Activated naive CD8-positive, alpha-beta T cell treated with anti-CD3 and anti-CD28 coated beads, Interleukin-2, amount 50 U/mL, for 24 hours (primary cell): Measurements from ENCODE around the gene GAL3ST3.
"Not testable (repeated sequence)": the region's sequence is repeated elsewhere in the genome, so short reads cannot be mapped to it uniquely, and the experiment has no call there.

Experiments
- ATAC-seq: fragments of 150-1000 bp; cut with Tn5 transposase; one replicate; pipeline ENCODE4 v1.10.0; 2021
- DNase-seq: peaks from one replicate; pipeline ENCODE4 v3.0.0; 2021
- H3K27ac Mint-ChIP-seq: one replicate; pipeline ENCODE4 v1.8.0; 2021; ENCODE audit warnings: mild to moderate bottlenecking, mixed read lengths
- H3K27me3 Mint-ChIP-seq: one replicate; pipeline ENCODE4 v1.8.0; 2021; ENCODE audit warnings: mixed read lengths
- H3K36me3 Mint-ChIP-seq: one replicate; pipeline ENCODE4 v1.8.0; 2021; ENCODE audit warnings: low read depth, mixed read lengths
- H3K4me1 Mint-ChIP-seq: one replicate; pipeline ENCODE4 v1.8.0; 2021; ENCODE audit warnings: mixed read lengths
- H3K4me3 Mint-ChIP-seq: one replicate; pipeline ENCODE4 v1.8.0; 2021; ENCODE audit warnings: mild to moderate bottlenecking, moderate library complexity, mixed read lengths
- H3K9me3 Mint-ChIP-seq: one replicate; pipeline ENCODE4 v1.8.0; 2021; ENCODE audit warnings: mixed read lengths

The GAL3ST3 gene, protein sequence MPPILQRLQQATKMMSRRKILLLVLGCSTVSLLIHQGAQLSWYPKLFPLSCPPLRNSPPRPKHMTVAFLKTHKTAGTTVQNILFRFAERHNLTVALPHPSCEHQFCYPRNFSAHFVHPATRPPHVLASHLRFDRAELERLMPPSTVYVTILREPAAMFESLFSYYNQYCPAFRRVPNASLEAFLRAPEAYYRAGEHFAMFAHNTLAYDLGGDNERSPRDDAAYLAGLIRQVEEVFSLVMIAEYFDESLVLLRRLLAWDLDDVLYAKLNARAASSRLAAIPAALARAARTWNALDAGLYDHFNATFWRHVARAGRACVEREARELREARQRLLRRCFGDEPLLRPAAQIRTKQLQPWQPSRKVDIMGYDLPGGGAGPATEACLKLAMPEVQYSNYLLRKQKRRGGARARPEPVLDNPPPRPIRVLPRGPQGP

DNA sequence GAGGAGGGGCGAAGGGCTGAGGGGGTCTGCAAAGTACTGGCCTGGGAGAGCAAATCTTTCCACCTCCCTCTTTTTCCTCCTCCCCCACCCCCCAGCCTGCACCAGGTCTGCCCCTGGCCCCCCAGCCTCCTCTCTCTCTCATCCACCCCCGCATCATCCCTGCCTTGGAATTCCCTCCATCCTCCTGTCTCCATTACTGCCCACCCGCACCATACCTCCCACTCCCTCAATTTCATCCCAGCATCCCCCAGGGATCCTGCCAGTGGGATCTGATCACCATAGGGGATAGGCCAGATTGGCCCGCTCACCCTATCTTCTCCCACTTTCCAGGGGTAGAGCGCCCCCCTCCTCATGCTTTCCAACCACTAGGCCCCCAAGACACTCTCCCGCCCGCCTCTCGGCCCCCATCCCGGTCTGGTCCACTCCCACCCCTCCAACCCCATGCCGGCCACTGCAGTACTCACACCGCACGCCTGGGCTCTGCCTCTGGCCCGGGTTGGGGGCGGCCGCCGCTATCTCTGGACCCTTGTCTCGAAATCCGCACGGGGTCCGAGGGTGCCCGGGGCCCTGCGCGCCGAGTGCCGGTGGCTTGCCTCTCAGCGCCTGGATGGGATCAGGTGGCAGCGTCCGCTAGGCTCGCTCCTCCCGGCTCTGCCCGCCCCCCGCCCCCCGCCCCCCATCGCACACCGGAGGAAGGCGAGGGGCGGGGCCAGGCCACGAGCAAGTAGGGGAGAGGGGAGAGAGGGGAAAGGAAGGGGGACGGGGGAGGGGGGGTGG, at the start of gene GAL3ST3:
TSS of gene GAL3ST3 (minus strand) at position 615 of the 777 bp plus-strand sequence. CDS start 3,746 bp downstream, outside the sequence.
- H3K4me3 Mint-ChIP-seq: peak within 1 kb of the TSS; percentile 29
- peak within 1 kb of the TSS; percentile 54 for H3K27ac Mint-ChIP-seq
- ATAC-seq (no peak), DNase-seq (no peak)
- peaks cover 4% of the 10 kb centered on the region for H3K27me3 Mint-ChIP-seq
- H3K9me3 Mint-ChIP-seq: no peaks in the 10 kb centered on the region
- H3K4me1 Mint-ChIP-seq: peaks cover 41% of the 10 kb centered on the region
- H3K36me3 Mint-ChIP-seq: peaks cover 15% of the 10 kb centered on the region

GRCh38 chr11:66092125-66092524, 43.2 kb upstream of the GAL3ST3 start:
- H3K27me3 Mint-ChIP-seq, H3K4me3 Mint-ChIP-seq, ATAC-seq, H3K27ac Mint-ChIP-seq, DNase-seq, H3K9me3 Mint-ChIP-seq: not testable (repeated sequence)
- peaks cover 17% of the 10 kb centered on the region for H3K36me3 Mint-ChIP-seq
- peaks cover 32% of the 10 kb centered on the region for H3K4me1 Mint-ChIP-seq

- H3K36me3 Mint-ChIP-seq: peaks cover 17% of the 10 kb centered on the region
- no peaks in the 10 kb centered on the region for H3K27me3 Mint-ChIP-seq
- no peak overlapping the region for H3K4me3 Mint-ChIP-seq
- DNase-seq (no peak), ATAC-seq (no peak)
- no peaks in the 10 kb centered on the region for H3K9me3 Mint-ChIP-seq
- peaks cover 40% of the 10 kb centered on the region for H3K4me1 Mint-ChIP-seq
- H3K27ac Mint-ChIP-seq: no peak overlapping the region
Observed at GRCh38 chr11:66090288-66090687, 41.3 kb upstream of the GAL3ST3 start.

DNA sequence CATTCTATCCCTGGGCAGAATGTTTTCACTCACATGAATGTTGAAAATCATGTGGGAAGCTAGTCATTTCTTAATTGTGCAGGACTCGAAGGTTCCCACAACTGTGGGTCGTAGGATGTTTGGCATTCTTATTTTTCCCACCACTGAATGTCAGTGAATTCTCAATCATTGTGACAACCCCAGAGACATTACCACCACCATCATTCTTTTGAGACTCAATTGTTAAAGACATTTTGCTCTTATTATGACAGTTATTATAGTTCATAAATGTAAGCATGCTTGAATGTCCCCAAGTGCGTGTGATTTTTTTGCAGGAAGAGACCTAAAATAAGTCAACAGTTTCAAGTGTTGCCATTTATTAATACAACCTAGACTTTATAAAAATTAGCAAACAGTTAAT, 40.1 kb upstream of the GAL3ST3 start:
- peaks cover 51% of the 10 kb centered on the region for H3K4me1 Mint-ChIP-seq
- peaks cover 17% of the 10 kb centered on the region for H3K36me3 Mint-ChIP-seq
- ATAC-seq: no peak

DNA sequence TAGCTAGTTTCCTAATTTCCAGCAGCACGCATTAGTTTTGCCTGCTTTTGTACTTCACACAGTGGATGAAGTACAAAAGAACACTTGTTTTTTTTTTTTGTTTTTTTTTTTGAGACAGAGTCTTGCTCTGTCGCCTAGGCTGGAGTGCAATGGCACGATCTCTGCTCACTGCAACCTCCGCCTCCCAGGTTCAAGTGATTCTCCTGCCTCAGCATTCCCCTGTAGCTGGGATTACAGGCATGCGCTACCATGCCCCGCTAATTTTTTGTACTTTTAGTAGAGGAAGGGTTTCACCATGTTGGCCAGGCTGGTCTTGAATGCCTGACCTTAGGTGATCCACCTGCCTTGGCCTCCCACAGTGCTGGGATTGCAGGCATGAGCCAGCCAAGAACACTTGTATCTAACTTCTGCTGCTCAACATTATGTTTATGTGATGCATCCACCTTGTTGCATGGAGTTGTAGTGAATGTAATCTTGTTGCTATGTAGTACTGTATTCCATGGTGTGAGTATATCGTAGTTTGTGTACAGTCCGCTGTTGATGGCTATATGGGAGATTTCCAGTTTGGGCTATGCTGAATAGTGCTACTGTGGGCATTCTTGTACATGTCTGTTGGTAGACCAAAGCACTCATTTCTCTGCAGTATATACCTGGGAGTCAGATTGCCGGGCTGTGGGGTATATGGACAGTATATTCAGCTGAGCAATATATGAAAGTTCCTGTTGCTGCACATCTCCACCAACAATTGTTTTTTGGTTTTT, 38.4 kb upstream of the GAL3ST3 start:
- Mint-ChIP-seq H3K4me3 (no peak overlapping the region), H3K27ac (peak overlapping the region; percentile 13), H3K27me3 (no peaks in the 10 kb centered on the region), H3K36me3 (peaks cover 14% of the 10 kb centered on the region), H3K4me1 (peaks cover 67% of the 10 kb centered on the region), H3K9me3 (no peaks in the 10 kb centered on the region)
- no peak for DNase-seq
- ATAC-seq: no peak

More for the DNA sequence above, 40.1 kb upstream of the GAL3ST3 start:
- Mint-ChIP-seq H3K9me3 (no peaks in the 10 kb centered on the region), H3K27ac (no peak overlapping the region), H3K27me3 (no peaks in the 10 kb centered on the region), H3K4me3 (no peak overlapping the region)
- no peak for DNase-seq

DNA sequence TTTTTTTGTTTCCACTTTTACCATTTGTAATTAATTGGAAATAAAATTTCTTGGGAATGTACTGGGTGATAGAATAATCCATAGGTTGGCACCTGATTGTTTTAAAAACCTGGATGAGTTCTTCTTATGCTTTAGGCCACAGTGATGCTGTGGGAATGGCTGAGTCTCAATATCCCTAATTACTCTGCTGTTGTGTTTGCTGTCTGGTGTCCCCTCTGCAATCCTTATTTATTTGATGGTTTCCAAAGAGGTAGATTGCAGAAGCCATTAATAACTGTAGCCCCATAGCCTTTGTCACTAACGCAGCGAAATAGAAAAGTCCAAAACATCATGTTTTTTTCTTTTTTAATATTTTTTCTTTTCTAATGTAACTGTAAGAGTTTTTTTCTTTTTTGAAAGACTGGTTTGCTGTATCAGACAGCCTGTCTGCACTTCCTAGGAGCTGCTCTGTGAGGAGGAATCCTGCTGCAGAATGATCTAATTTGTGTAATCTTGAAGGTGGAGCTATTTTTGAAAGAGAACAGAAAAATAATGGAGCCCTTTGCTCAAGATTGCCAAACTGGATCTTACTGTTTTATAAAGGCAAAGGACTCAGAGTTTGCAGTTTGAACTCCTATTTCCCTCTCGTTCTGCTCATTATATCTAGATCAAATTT, 36.0 kb upstream of the GAL3ST3 start:
- no peaks in the 10 kb centered on the region for H3K27me3 Mint-ChIP-seq
- no peak overlapping the region for H3K4me3 Mint-ChIP-seq
- DNase-seq (no peak), ATAC-seq (no peak)
- peak overlapping the region; percentile 41 for H3K27ac Mint-ChIP-seq
- H3K4me1 Mint-ChIP-seq: peaks cover 85% of the 10 kb centered on the region
- H3K9me3 Mint-ChIP-seq: no peaks in the 10 kb centered on the region
- peaks cover 9% of the 10 kb centered on the region for H3K36me3 Mint-ChIP-seq

DNA sequence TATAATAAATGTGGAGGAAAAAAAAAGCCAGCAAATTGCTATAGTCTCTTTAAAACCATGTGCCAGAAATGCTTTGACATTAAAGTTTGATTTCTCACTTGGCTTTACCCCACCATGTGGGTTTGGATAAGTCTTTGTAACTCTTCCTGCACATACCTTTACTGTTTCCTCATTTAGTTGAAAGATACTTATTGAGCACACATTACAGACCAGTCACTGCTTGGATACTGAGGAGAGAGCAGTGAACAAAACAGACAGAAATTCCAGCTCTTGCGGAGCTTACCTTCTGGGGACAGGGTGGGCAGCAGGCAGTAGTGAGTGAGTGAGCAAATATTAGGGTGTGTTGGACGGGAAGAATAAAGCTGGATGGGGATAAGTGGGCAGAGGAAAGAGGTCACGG, 34.8 kb upstream of the GAL3ST3 start:
- Mint-ChIP-seq H3K27me3 (no peaks in the 10 kb centered on the region), H3K36me3 (peaks cover 2% of the 10 kb centered on the region), H3K4me1 (peaks cover 90% of the 10 kb centered on the region), H3K9me3 (no peaks in the 10 kb centered on the region), H3K27ac (peak overlapping the region; percentile 41), H3K4me3 (no peak overlapping the region)
- no peak for DNase-seq
- no peak for ATAC-seq

DNA sequence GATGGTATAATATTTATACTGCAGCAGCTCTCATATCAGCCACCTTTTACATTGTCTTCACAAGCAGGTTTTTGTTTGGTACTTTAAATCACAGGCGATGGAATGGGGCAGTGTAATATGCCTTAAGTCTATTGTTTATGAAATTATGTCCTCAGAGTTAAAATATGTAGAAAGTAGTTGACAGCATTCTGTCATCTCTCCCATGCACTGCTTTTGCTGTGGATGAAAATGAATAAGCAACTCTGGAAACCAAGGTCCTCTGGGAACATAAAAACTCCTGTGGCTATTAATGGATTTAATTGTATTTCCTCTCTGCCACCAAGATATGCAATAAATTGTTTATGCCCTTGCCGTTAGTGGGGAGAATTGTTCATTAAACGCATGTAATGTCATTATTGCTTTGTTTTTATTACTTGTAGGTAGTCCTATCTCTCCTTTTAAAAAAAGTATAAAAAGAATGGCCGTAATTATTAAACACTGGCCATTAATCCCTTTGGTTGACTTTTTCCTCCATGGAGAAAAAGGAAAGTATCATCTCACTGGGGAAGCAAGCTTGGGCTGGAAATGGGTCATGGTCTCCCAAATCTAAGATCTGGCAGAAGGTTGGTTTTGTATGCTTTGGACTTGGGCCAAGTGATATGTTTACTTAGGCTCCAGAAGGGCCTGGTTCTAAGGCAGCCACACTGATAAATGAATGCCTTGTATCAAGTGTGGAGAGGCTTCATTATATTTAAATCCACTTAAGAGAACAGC, 34.2 kb upstream of the GAL3ST3 start:
- no peaks in the 10 kb centered on the region for H3K9me3 Mint-ChIP-seq
- peaks cover 8% of the 10 kb centered on the region for H3K36me3 Mint-ChIP-seq
- H3K4me3 Mint-ChIP-seq: no peak overlapping the region
- H3K27ac Mint-ChIP-seq: peak overlapping the region; percentile 65
- DNase-seq: no peak
- ATAC-seq: no peak
- H3K4me1 Mint-ChIP-seq: peaks cover 90% of the 10 kb centered on the region
- H3K27me3 Mint-ChIP-seq: no peaks in the 10 kb centered on the region

GRCh38 chr11:66081505-66081904, 32.5 kb upstream of the GAL3ST3 start:
- DNase-seq: peak; percentile 63
- Mint-ChIP-seq H3K4me1 (peaks cover 85% of the 10 kb centered on the region), H3K27me3 (no peaks in the 10 kb centered on the region), H3K9me3 (no peaks in the 10 kb centered on the region), H3K27ac (peak overlapping the region; percentile 90), H3K4me3 (peak overlapping the region; percentile 77), H3K36me3 (peaks cover 15% of the 10 kb centered on the region)
- ATAC-seq: peak; percentile 76

DNA sequence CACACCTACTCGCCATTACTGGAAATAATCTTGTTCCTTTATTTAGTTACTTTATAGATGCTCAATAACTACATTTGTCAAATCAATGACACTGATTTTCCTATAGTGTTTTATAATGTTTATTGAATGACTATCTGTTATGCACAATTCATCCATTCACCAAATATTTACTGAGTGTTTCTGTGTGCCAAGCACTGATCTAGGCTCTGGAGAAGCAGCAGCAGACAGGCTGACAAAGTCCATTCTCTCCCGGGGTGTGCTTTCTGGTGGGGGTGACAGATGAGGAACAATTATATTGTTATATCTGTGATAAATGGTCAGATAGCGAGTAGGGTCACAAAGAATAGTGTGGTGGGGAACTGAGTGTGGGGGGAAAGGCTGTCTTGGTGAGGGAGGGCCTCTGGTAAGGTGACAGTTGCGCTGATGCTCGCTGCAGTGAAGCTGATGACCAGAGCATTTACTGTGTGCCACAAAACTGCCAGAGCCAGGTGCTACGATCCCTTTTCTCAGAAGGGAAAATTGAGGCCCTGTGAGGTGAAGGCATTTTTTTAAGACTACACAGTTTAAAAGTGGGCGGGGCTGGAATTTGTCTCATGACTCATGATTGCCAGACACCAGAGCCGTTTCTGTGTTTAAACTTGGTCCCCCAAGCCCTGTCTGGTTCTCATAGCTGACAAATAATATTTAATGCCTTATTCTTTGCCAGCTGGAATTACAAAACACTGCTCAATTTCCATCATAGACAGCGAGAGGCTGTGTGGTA, 31.3 kb upstream of the GAL3ST3 start:
- peak; percentile 66 for DNase-seq
- H3K9me3 Mint-ChIP-seq: no peaks in the 10 kb centered on the region
- H3K4me3 Mint-ChIP-seq: peak overlapping the region; percentile 77
- H3K4me1 Mint-ChIP-seq: peaks cover 84% of the 10 kb centered on the region
- peak overlapping the region; percentile 90 for H3K27ac Mint-ChIP-seq
- peaks cover 23% of the 10 kb centered on the region for H3K36me3 Mint-ChIP-seq
- ATAC-seq: peak; percentile 76
- H3K27me3 Mint-ChIP-seq: no peaks in the 10 kb centered on the region

DNA sequence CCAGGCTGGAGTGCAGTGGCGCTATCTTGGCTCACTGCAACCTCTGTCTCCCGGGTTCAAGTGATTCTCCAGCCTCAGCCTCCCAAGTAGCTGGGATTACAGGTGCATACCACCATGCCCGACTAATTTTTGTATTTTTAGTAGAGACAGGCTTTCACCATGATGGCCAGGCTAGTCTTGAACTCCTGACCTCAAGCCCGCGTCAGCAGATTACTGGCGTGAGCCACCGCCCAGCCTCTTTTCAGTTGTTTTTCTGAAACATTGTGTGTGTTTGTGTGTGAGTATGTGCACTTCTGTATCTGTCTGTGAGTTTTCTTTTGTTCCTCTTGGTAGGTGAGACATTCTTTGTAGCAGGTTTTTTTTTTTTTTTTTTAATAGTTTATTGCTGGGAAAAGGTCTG, 30.0 kb upstream of the GAL3ST3 start:
- not testable (repeated sequence) for DNase-seq, ATAC-seq, H3K9me3 Mint-ChIP-seq, H3K27me3 Mint-ChIP-seq, H3K4me3 Mint-ChIP-seq
- H3K4me1 Mint-ChIP-seq: peaks cover 81% of the 10 kb centered on the region
- peak overlapping the region; percentile 75 for H3K27ac Mint-ChIP-seq
- H3K36me3 Mint-ChIP-seq: peaks cover 33% of the 10 kb centered on the region

- no peaks in the 10 kb centered on the region for H3K27me3 Mint-ChIP-seq
- peak overlapping the region; percentile 75 for H3K27ac Mint-ChIP-seq
- H3K36me3 Mint-ChIP-seq: peaks cover 37% of the 10 kb centered on the region
- H3K4me1 Mint-ChIP-seq: peaks cover 77% of the 10 kb centered on the region
- ATAC-seq: no peak
- no peak overlapping the region for H3K4me3 Mint-ChIP-seq
- no peak for DNase-seq
- H3K9me3 Mint-ChIP-seq: no peaks in the 10 kb centered on the region
Observed at GRCh38 chr11:66077927-66078326, 29.0 kb upstream of the GAL3ST3 start.

GRCh38 chr11:66076561-66076960, 27.6 kb upstream of the GAL3ST3 start:
- H3K4me1 Mint-ChIP-seq: peaks cover 78% of the 10 kb centered on the region
- H3K4me3 Mint-ChIP-seq: no peak overlapping the region
- H3K36me3 Mint-ChIP-seq: peaks cover 45% of the 10 kb centered on the region
- ATAC-seq: no peak
- no peak for DNase-seq
- no peak overlapping the region for H3K27ac Mint-ChIP-seq
- no peaks in the 10 kb centered on the region for H3K9me3 Mint-ChIP-seq
- H3K27me3 Mint-ChIP-seq: no peaks in the 10 kb centered on the region
